GM18867 (cell line): ENCODE results near the gene SUSD4.

Experiments
- ATAC-seq: cut with Tn5 transposase; IDR thresholded peaks from one replicate; pipeline ENCODE4 v1.9.1; 2021; ENCODE audit warnings: mild to moderate bottlenecking, moderate library complexity; ENCODE audit not compliant: unreplicated experiment

The SUSD4 gene

DNA sequence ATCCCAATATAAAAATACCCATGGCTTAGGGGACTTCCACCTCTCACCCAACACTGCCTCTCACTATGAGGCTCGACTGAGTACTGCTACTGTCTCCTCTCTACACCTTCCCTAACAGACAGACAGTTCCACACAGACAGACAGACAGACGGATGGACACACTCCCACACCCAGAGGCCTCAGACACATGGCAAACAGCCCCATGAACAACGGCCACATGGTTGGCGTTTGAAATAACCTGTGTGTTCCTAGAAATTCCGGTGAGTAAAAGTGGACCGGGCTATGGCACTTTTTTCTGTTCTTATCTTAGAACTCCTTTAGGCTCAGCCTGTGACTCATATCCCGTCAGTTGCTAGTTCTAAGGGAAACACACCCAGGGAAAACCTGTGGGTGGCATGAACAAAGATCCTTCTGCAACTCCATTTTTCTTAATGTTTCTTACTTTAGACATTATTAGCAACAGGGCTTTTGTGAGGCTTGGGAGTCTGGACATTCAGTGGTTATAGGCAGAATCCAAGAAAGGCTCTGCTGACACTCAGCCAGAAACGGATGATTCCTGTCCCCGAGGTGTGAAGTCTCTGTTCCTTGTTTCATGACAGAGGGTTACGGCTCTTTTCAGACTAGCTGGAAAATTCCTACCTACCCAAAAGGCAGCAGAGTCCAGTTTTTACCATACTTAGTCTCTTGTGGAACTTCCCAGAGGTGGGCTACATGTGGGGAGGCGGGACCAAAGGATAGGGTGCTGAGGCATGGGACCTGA, 130.4 kb downstream of the SUSD4 start:
- no peak for ATAC-seq

GRCh38 chr1:223233019-223233409, 131.0 kb downstream of the SUSD4 start:
- ATAC-seq = no peak

GRCh38 chr1:223231581-223231980, 132.4 kb downstream of the SUSD4 start:
- no peak for ATAC-seq

DNA sequence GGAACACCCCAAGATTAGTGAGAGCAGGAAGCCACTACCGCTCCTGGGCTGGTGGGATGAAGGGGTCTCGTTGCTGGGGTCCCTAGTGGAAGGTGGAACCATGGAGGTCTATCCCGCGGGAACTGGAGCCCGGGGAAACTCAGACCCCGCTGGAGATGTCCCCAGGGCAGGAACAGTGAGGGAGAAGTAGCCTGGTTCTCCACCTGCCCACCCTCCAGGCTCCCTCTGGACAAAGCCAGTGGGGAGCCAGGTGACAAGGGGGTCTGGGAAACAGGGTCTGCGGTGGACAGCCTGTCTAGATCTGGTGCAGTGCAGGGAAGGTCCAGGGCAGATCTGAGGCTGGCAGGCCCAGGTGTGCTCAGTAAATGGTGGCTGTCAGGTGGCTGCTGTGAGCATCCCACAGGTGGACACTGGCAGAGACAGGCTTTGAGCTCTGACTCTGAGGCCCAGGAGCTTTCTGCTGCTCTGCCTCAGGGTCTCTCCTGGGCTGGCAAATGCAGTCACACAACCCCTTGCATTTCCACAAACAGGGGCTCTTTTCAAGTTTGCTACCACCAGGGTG, 132.9 kb downstream of the SUSD4 start:
- ATAC-seq = no peak

DNA sequence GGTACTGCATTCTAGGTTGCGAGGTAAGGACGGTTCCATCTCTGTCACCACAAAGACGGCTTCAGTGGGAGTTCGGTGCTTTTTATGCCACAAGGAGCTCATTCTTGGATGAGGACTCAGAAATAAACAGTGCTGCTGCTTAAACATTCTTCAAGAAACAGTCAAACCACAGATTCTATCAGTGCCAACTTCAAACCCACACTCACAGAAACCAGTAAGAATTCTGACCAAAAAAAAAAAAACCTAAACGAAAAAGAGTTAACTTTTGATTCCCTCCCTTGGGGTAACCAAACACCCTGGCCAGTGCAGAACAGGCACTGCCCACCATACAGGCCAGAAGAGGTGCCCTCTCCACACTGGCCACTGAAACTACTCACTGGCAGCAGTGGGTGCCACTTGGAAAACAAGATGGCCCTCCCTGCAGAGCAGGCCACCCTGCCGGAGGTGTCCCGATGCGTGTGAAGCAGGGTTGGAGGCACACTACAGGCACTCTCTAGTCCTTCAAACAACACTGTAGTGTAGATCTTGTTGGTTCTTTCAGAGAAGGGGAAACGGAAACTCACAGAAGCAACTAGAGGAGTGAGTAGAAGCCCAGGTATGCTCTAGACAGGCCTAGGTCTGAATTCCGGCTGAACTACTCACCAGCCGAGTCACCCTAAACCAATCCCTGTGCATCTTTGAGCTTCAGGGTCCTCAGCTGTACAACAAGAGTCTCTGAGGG, 133.7 kb downstream of the SUSD4 start:
- no peak for ATAC-seq

DNA sequence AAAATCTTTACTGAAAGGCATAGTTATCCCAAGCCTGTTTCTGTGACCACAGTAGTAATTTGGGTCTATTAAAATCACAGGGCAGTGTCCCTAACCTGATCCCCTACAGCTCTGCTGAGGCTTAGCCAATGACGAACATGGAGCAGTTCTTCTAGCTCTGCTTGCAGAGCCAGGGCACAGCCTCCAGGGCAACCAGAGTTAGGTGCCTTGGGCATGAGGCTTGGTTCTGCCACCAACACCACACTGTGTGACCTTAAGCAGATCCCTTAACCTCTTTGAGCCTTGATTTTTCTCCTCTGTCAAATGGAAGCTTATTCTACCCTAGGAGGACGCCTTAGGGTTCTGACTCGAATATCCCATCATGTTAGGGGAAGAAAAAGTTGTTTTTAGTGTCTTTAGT, 134.2 kb downstream of the SUSD4 start:
- ATAC-seq = no peak

DNA sequence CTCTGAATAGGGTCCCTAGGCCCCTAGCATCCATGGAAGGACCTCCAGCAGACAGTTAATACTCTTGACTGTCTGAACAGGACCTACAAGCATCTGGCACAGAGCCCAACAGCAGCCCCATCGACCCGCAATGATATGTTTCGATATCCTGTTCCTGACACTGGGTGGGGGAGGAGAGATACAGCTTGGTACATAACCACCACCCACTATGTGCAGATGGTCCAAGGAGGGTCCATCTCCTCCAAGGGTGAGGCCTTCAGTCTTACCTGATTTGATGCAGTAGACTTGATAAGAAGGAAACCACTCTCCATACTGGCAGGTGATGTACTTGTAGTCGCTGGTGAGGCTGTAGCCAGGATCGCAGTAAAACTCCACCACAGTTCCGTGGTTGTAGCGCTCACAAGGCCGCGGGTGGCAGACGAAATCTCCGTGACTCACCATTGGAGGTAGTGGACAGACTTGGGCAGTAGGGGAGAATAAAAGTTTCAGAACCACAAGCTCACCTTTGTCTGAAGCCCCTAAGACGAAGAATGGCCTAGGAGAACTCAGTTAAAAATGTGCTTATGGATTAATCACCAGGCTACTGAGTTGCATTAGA, 134.9 kb downstream of the SUSD4 start:
- ATAC-seq = no peak

- ATAC-seq = no peak
Measured at GRCh38 chr1:223228201-223228600, 135.8 kb downstream of the SUSD4 start.

DNA sequence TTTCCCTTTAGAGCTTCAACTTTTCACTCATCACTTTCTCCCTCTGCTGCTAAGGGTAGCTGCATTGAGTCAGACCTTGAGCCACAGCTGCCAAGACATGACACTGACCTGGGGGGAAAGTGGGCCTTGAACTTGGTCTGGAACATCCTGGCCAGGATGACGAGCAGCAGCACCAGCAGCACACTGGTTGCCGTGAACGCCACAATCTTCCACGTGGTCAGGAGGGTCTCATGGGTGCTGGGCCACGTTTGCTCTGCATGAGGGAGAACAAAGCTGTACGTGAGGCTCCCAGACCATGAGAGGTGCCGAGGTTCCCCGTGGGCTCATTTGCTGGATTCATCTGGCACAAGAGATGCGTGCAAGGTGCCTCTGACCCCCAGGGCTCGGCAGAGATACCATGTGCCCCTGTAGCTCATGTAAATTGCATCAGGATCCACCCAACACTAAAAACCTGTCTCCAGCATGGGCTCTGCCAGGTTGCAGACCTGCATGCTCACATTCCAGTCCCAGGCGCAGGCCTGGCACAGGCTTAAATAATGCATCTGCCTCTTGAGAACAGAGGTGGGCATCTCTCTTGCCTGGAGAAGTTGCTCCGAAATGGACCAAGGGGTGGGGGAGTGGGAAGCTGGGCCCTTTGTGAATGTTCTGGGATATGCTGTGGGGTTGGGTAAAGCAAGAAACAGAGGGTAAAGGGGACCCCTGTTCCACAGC, 136.3 kb downstream of the SUSD4 start:
- ATAC-seq = no peak

GRCh38 chr1:223227031-223227430, 136.9 kb downstream of the SUSD4 start:
- no peak for ATAC-seq

- ATAC-seq = no peak
Measured at GRCh38 chr1:223226271-223226670, 137.7 kb downstream of the SUSD4 start.

DNA sequence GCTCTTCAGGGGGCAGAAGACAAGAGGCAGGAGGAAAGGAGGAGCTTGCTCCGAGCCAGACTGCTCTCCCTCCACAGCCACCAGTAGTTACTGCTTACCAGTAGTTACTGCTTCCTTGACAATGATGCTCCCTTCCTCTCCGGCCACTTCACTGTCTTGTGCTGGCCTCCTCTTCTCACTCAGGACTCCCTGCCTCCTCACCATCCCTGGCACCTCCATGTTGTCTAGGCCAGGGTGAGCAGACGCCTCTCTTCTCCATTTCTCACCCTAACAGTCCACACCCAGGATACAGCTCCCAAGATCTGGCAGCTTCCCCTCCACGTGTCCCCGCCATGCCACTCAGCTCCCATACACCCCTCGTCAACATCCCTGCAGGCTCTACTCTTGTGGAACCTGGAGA, 138.5 kb downstream of the SUSD4 start:
- no peak for ATAC-seq

DNA sequence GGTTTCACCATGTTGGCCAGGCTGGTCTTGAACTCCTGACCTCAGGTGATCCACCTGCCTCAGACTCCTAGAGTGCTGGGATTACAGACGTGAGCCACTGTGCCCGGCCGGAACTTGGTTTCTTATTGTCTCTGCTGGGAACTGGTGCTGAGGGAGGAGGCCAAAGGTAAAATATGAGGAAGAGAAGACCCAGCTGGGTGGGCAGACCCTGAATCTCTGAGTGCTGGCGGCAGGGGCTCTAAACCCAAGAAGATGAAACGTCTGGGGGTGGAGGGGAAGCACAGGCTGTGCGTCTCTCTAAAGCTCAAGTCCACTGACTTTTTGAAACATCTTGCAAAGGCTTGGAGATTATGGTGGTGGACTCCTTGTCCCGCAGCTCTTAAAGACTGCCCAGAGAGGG, 138.9 kb downstream of the SUSD4 start:
- ATAC-seq = no peak

DNA sequence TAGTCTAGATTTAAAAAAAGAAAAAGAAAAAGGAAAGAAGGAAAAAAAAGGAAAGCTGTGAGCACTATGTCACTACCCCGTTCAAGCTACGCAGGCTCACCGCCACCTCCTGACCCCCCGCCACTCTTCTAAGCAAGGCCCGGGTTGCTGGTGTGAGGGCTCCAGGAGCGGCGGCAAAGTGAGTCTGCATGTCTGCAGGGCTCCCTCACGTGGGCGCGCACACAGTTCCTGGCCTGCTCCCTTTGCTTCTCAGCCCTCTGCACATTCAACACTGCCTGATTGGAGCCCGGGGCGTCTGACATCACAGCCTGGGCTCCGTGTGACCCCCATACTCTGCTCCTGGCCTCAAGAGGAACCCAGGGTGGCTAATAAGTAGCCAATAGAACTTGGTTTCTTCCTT, 139.5 kb downstream of the SUSD4 start:
- ATAC-seq = no peak

GRCh38 chr1:223223091-223223995, 140.6 kb downstream of the SUSD4 start:
- ATAC-seq = no peak

GRCh38 chr1:223222377-223222776, 141.6 kb downstream of the SUSD4 start:
- no peak for ATAC-seq

- no peak for ATAC-seq
Measured at GRCh38 chr1:223221686-223222085, 142.3 kb downstream of the SUSD4 start.

- no peak for ATAC-seq
Measured at GRCh38 chr1:223219846-223220610, 143.9 kb downstream of the SUSD4 start.

GRCh38 chr1:223219318-223219635, 144.7 kb downstream of the SUSD4 start:
- no peak for ATAC-seq

- ATAC-seq = no peak
Measured at GRCh38 chr1:223217781-223218180, 146.2 kb downstream of the SUSD4 start.
